PC-3 (cell line): ENCODE data around the gene H2BK1. TPM values are rescaled to one million over a fixed set of nuclear protein-coding genes. Genes with fewer than 3 reads are reported as not detected.

Source experiments
- ATAC-seq: fragments of 200-7000 bp; cut with Tn5 transposase; 2 replicates; pipeline ENCODE4 v1.9.1; 2020; ENCODE audit warnings: mild to moderate bottlenecking, moderate library complexity
- BruUV-seq: library from RNA; stranded (reverse); fragments of 400-500 nt; replicated peaks from 2 replicates; lab custom pipeline; 2021; lab: Mats Ljungman, UMichigan
- CTCF ChIA-PET: fragments of 300-600 bp; sonication (Branson Sonifier 250); formaldehyde crosslinking; loops from one replicate; lab custom pipeline; 2022; ENCODE audit warnings: antibody characterized with exemption; lab: Charles Lee
- POLR2A ChIA-PET: fragments of 300-600 bp; sonication (Branson Sonifier 250); formaldehyde crosslinking; loops from one replicate; lab custom pipeline; 2022; ENCODE audit warnings: antibody characterized with exemption; ENCODE audit not compliant: unreplicated experiment; lab: Charles Lee
- DNase-seq: peaks from one replicate; pipeline ENCODE4 v3.0.0-alpha.2; 2015
- H2AFZ ChIP-seq: fragments of 300-600 bp; sonication (generic); 2 replicates; pipeline ENCODE4 v1.6.0; 2016; ENCODE audit warnings: antibody characterized with exemption, low read length
- H3F3A ChIP-seq: fragments of 300-600 bp; sonication (generic); one replicate; pipeline ENCODE4 v1.6.0; 2017; ENCODE audit warnings: antibody characterized with exemption, low read length, control low read depth, mild to moderate bottlenecking; ENCODE audit not compliant: unreplicated experiment
- H3K27ac ChIP-seq: fragments of 300-600 bp; sonication (generic); 2 replicates; pipeline ENCODE4 v1.5.1; 2016; ENCODE audit warnings: mild to moderate bottlenecking, low read length
- H3K27me3 ChIP-seq: fragments of 300-600 bp; sonication (generic); 2 replicates; pipeline ENCODE4 v1.6.1; 2016; ENCODE audit warnings: low read length, mixed read lengths
- H3K36me3 ChIP-seq: fragments of 300-600 bp; sonication (generic); 2 replicates; pipeline ENCODE4 v1.6.1; 2016; ENCODE audit warnings: low read depth, mixed run types, low read length, mixed read lengths
- H3K4me1 ChIP-seq: fragments of 300-600 bp; sonication (generic); 2 replicates; pipeline ENCODE4 v1.5.1; 2016; ENCODE audit warnings: low read length; ENCODE audit not compliant: insufficient read depth
- H3K4me2 ChIP-seq: fragments of 300-600 bp; sonication (generic); 2 replicates; pipeline ENCODE4 v1.6.0; 2016; ENCODE audit warnings: low read length
- H3K4me3 ChIP-seq: fragments of 300-600 bp; sonication (generic); 2 replicates; pipeline ENCODE4 v1.5.1; 2016; ENCODE audit warnings: mild to moderate bottlenecking, low read length, mixed read lengths
- H3K79me2 ChIP-seq: fragments of 300-600 bp; sonication (generic); 2 replicates; pipeline ENCODE4 v1.6.1; 2017; ENCODE audit warnings: low read length, mixed read lengths
- H3K9ac ChIP-seq: fragments of 300-600 bp; sonication (generic); 2 replicates; pipeline ENCODE4 v1.6.0; 2016; ENCODE audit warnings: mild to moderate bottlenecking, low read length
- H3K9me2 ChIP-seq: fragments of 300-600 bp; sonication (generic); replicated peaks from 2 replicates; pipeline ENCODE4 v1.6.1; 2016; ENCODE audit warnings: mixed run types, low read length, mixed read lengths
- H3K9me3 ChIP-seq: fragments of 300-600 bp; sonication (generic); 2 replicates; pipeline ENCODE4 v1.6.1; 2016; ENCODE audit warnings: low read length, mixed read lengths
- H4K20me1 ChIP-seq: fragments of 300-600 bp; sonication (generic); 2 replicates; pipeline ENCODE4 v1.6.1; 2016; ENCODE audit warnings: low read length, mixed read lengths
- EZH2 ChIP-seq: fragments of 300-600 bp; sonication (generic); IDR thresholded peaks from one replicate; pipeline ENCODE4 v1.6.1; 2017; ENCODE audit warnings: antibody characterized with exemption, mild to moderate bottlenecking, low read length; ENCODE audit not compliant: unreplicated experiment
- EZH2phosphoT487 ChIP-seq: fragments of 300-600 bp; sonication (generic); IDR thresholded peaks from 2 replicates; pipeline ENCODE4 v1.6.1; 2018; ENCODE audit warnings: mild to moderate bottlenecking, antibody characterized with exemption, low read length, borderline replicate concordance
- intact Hi-C: fragments of 100-400 bp; cut with micrococcal nuclease; formaldehyde crosslinking; loops from 2 replicates; pipeline ENCODE4 v1.9.0; 2023
- total RNA-seq: library from RNA; depleted of rRNA; stranded (reverse); fragments of >200 nt; gene quantifications from 2 replicates; pipeline ENCODE4 v1.2.3, GENCODE V29; 2014
- TF ChIP-seq, protein P1 (sequence below): fragments of 300-600 bp; sonication (generic); conservative IDR thresholded peaks from 2 replicates; pipeline ENCODE4 v1.5.1; 2017; ENCODE audit warnings: antibody characterized with exemption, low read depth, mild to moderate bottlenecking, low read length

H2BK1 gene
- total RNA-seq, 1 experiment from 2014 or later: not detected

DNA sequence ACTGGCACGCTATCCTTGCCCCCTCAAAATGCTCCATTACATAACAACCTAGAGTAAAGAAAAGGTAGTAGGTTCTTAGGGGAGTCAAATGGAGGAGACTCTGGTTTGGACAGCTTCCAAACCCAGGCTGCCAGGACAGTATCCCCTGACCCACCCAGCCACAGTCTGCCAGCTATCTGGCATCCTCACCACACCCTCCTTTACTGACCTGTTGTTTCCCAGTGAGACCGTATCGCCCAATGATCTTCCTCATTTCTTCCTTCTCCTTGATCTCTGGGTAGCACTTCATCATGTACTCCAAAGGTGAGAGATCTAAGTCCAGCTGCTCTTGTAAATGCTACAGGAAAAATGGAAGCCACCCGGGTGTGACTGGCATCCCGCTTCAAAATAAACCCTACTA, 5.1 kb upstream of the H2BK1 start:
- BruUV-seq: no TSS peak
- ATAC-seq: no peak
- Histone ChIP-seq H4K20me1 (no peaks in the 10 kb centered on the region), H3K36me3 (peaks cover 50% of the 10 kb centered on the region), H3K9me2 (no peaks in the 10 kb centered on the region), H3K4me3 (no peak overlapping the region), H3K79me2 (no peaks in the 10 kb centered on the region), H3K27me3 (no peaks in the 10 kb centered on the region), H3K9ac (no peak overlapping the region), H2AFZ (no peak overlapping the region), H3K27ac (no peak overlapping the region), H3F3A (no peaks in the 10 kb centered on the region), H3K9me3 (no peaks in the 10 kb centered on the region), H3K4me2 (no peak overlapping the region), H3K4me1 (no peaks in the 10 kb centered on the region)
- ChIA-PET POLR2A (no interaction called here), CTCF (no interaction called here)
- TF ChIP-seq EZH2 (no peak), EZH2phosphoT487 (no peak)
- TF ChIP-seq, protein P1, sequence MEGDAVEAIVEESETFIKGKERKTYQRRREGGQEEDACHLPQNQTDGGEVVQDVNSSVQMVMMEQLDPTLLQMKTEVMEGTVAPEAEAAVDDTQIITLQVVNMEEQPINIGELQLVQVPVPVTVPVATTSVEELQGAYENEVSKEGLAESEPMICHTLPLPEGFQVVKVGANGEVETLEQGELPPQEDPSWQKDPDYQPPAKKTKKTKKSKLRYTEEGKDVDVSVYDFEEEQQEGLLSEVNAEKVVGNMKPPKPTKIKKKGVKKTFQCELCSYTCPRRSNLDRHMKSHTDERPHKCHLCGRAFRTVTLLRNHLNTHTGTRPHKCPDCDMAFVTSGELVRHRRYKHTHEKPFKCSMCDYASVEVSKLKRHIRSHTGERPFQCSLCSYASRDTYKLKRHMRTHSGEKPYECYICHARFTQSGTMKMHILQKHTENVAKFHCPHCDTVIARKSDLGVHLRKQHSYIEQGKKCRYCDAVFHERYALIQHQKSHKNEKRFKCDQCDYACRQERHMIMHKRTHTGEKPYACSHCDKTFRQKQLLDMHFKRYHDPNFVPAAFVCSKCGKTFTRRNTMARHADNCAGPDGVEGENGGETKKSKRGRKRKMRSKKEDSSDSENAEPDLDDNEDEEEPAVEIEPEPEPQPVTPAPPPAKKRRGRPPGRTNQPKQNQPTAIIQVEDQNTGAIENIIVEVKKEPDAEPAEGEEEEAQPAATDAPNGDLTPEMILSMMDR: no peak
- no peak for DNase-seq
- intact Hi-C loops: no loop called here

DNA sequence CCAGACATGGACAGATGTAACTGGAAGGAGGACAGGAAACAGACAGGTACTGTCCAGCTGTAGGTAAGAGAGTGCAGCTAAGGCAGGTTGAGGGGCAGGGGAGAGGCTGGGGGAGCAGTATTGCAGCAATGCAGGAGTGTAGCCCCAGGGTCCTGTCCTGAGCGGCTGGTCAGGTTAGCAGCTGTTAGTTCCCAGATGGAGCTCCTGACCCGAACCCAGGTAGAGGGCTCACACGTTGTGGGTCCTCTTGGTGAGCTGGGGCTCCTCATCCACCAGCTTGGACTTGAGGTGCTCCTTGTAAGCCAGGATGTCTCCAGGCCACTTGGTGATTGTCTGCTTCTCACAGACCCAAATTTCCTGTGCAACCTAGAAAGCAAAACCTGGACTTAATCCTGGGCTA, 3.5 kb upstream of the H2BK1 start:
- ChIA-PET CTCF (no interaction called here), POLR2A (no interaction called here)
- peaks cover 44% of the 10 kb centered on the region for H3K36me3 ChIP-seq
- no peaks in the 10 kb centered on the region for H3F3A ChIP-seq
- H3K27ac ChIP-seq: no peak overlapping the region
- H3K9ac ChIP-seq: no peak overlapping the region
- H4K20me1 ChIP-seq: no peaks in the 10 kb centered on the region
- H3K9me3 ChIP-seq: no peaks in the 10 kb centered on the region
- TF ChIP-seq, protein P1: no peak
- TF ChIP-seq EZH2 (no peak), EZH2phosphoT487 (no peak)
- no peaks in the 10 kb centered on the region for H3K79me2 ChIP-seq
- BruUV-seq: no TSS peak
- intact Hi-C loops: no loop called here
- H3K9me2 ChIP-seq: no peaks in the 10 kb centered on the region
- no peaks in the 10 kb centered on the region for H3K27me3 ChIP-seq
- no peak for ATAC-seq
- no peak overlapping the region for H3K4me3 ChIP-seq
- no peak overlapping the region for H3K4me2 ChIP-seq
- no peaks in the 10 kb centered on the region for H3K4me1 ChIP-seq
- no peak overlapping the region for H2AFZ ChIP-seq
- DNase-seq: no peak

DNA sequence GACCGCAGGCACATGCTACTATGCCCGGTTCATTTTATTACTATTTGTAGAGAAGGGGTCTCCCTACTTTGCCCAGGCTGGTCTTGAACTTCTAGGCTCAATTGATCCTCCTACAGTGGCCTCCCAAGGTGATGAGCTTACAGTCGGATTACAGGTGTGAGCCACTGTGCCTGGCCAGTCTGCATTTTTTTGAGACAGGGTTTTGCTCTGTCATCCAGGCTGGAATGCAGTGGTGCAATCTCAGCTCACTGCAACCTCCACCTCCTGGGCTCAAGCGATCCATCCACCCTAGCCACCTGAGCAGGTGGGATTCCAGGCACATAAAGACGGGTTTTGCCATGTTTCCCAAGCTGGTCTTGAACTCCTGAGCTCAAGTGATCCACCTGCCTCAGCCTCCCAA, 2.3 kb upstream of the H2BK1 start:
- Histone ChIP-seq H2AFZ (no peak overlapping the region), H3K9me3 (no peaks in the 10 kb centered on the region), H3K79me2 (no peaks in the 10 kb centered on the region), H3K27ac (no peak overlapping the region), H3K27me3 (no peaks in the 10 kb centered on the region), H3K9ac (no peak overlapping the region), H3F3A (no peaks in the 10 kb centered on the region), H3K36me3 (peaks cover 34% of the 10 kb centered on the region), H4K20me1 (no peaks in the 10 kb centered on the region), H3K4me2 (no peak overlapping the region), H3K9me2 (no peaks in the 10 kb centered on the region), H3K4me1 (no peaks in the 10 kb centered on the region), H3K4me3 (no peak overlapping the region)
- CTCF ChIA-PET: interaction anchor here (1.0 kb wide), 1 partner anchor 15 kb away, joined by 4 read pairs; no protein-coding TSS in a partner anchor
- POLR2A ChIA-PET: no interaction called here
- intact Hi-C loops: no loop called here
- DNase-seq (no peak), ATAC-seq (no peak)
- BruUV-seq: no TSS peak
- no peak for TF ChIP-seq EZH2
- TF ChIP-seq, protein P1: no peak
- no peak for TF ChIP-seq EZH2phosphoT487
